HG03575 (cell line): ENCODE measurements around the gene PRKAB1.
"Not testable (repeated sequence)": the region's sequence is repeated elsewhere in the genome, so short reads cannot be mapped to it uniquely, and the experiment has no call there.

ENCODE experiments used
- ATAC-seq: cut with Tn5 transposase; IDR thresholded peaks from one replicate; pipeline ENCODE4 v1.9.1; 2021; ENCODE audit not compliant: unreplicated experiment, insufficient number of reproducible peaks, low FRiP score; ENCODE audit errors: extremely low read depth

Gene PRKAB1

GRCh38 chr12:119700078-119700477 is 32.1 kb downstream of the PRKAB1 start:
- ATAC-seq, result no peak

GRCh38 chr12:119704065-119704747 is 36.3 kb downstream of the PRKAB1 start:
- ATAC-seq, result no peak

GRCh38 chr12:119705182-119705581 is 37.2 kb downstream of the PRKAB1 start:
- no peak for ATAC-seq

GRCh38 chr12:119706427-119706826 is 38.5 kb downstream of the PRKAB1 start:
- ATAC-seq, result not testable (repeated sequence)

- ATAC-seq, result no peak
Measured at GRCh38 chr12:119710374-119710964, 42.5 kb downstream of the PRKAB1 start.

- ATAC-seq, result no peak
Measured at GRCh38 chr12:119710965-119711551, 43.1 kb downstream of the PRKAB1 start.

- ATAC-seq, result no peak
Measured at GRCh38 chr12:119711693-119712092, 43.8 kb downstream of the PRKAB1 start.

GRCh38 chr12:119712721-119713120 is 44.8 kb downstream of the PRKAB1 start:
- ATAC-seq, result no peak

GRCh38 chr12:119713551-119714031 is 45.7 kb downstream of the PRKAB1 start:
- no peak for ATAC-seq

GRCh38 chr12:119714614-119715267 is 46.8 kb downstream of the PRKAB1 start:
- no peak for ATAC-seq

- ATAC-seq, result no peak
Measured at GRCh38 chr12:119715268-119715620, 47.3 kb downstream of the PRKAB1 start.

- no peak for ATAC-seq
Measured at GRCh38 chr12:119718141-119718540, 50.2 kb downstream of the PRKAB1 start.

- ATAC-seq, result no peak
Measured at GRCh38 chr12:119720349-119720748, 52.4 kb downstream of the PRKAB1 start.

- no peak for ATAC-seq
Measured at GRCh38 chr12:119721306-119721705, 53.4 kb downstream of the PRKAB1 start.

GRCh38 chr12:119725523-119725922 is 57.6 kb downstream of the PRKAB1 start:
- ATAC-seq, result no peak

GRCh38 chr12:119727600-119728443 is 59.9 kb downstream of the PRKAB1 start:
- ATAC-seq, result no peak

- ATAC-seq, result no peak
Measured at GRCh38 chr12:119728444-119728745, 60.5 kb downstream of the PRKAB1 start.

- no peak for ATAC-seq
Measured at GRCh38 chr12:119729871-119730270, 61.9 kb downstream of the PRKAB1 start.

GRCh38 chr12:119730381-119730780 is 62.4 kb downstream of the PRKAB1 start:
- no peak for ATAC-seq
